ENCODE results near the gene PARD3B. TPM values are rescaled to one million over a fixed set of nuclear protein-coding genes. Genes with fewer than 3 reads are reported as not detected.

The PARD3B gene
- total and polyA plus RNA-seq, 2 of the 4 experiments (the other 2 are of a cell fraction): 3.3 to 15.6 TPM

GRCh38 chr2:204914708-204915107 is 369.4 kb downstream of the PARD3B start:
- Histone ChIP-seq H2AK5ac (ENCODE audit: low read depth, low read length) (no peak overlapping the region), H2AK9ac (replicated peaks; ENCODE audit: low read depth, low read length, poor library complexity) (no peak overlapping the region), H3K9me3 (ENCODE audit: control insufficient read depth, insufficient read depth, low read length) (no peaks in the 10 kb centered on the region), H3K18ac (ENCODE audit: low read depth, low read length) (no peak overlapping the region), H2AFZ (replicated peaks; ENCODE audit: low read length, poor library complexity) (no peak overlapping the region), H4K20me1 (ENCODE audit: insufficient read depth, low read length) (no peaks in the 10 kb centered on the region), H3K4me1 (ENCODE audit: control insufficient read depth, insufficient read depth, low read length) (no peaks in the 10 kb centered on the region), H3K79me1 (ENCODE audit: low read depth in 1 of 2, low read length in 2 of 2) (peaks cover 21 to 22% of the 10 kb centered on the region in 2 experiments), H3K9me1 (ENCODE audit: insufficient read depth, low read length) (no peaks in the 10 kb centered on the region), H3K4me2 (ENCODE audit: low read depth, low read length) (no peak overlapping the region), H2BK15ac (ENCODE audit: low read depth, low read length) (no peak overlapping the region), H2BK5ac (ENCODE audit: low read depth, low read length, poor library complexity, severe bottlenecking) (no peak overlapping the region), H4K8ac (ENCODE audit: low read depth in 2 of 2, low read length in 2 of 2) (no peak overlapping the region), H3K4ac (ENCODE audit: low read depth, low read length) (no peak overlapping the region), H3K23ac (ENCODE audit: low read depth, low read length) (no peak overlapping the region), H3K27ac (ENCODE audit: insufficient read depth, low read length) (no peak overlapping the region), H4K5ac (ENCODE audit: low read depth, low read length) (no peak overlapping the region), H2BK120ac (ENCODE audit: low read depth, low read length) (no peak overlapping the region), H2BK20ac (ENCODE audit: low read depth, low read length) (no peak overlapping the region), H3K14ac (replicated peaks; ENCODE audit: low read depth, low read length) (no peak overlapping the region), H3K27me3 (ENCODE audit: control insufficient read depth, insufficient read depth, low read length) (no peaks in the 10 kb centered on the region), H3K4me3 (ENCODE audit: insufficient read depth, low read depth, low read length) (no peak overlapping the region), H3K9ac (ENCODE audit: low read depth, low read length) (no peak overlapping the region), H3K56ac (ENCODE audit: extremely low read depth, insufficient read depth, low read length) (no peak overlapping the region), H4K91ac (ENCODE audit: insufficient read depth, low read depth, low read length) (no peak overlapping the region), H3K36me3 (ENCODE audit: control insufficient read depth, insufficient read depth, low read length) (no peaks in the 10 kb centered on the region)
- no peak for TF ChIP-seq NFE2L2 (IDR thresholded peaks at IDR 0.05; ENCODE audit: low read depth, low read length)
- TF ChIP-seq ELK1 (IDR thresholded peaks at IDR 0.05; ENCODE audit: borderline replicate concordance, low read depth, low read length): no peak
- TF ChIP-seq RCOR1 (IDR thresholded peaks at IDR 0.05; ENCODE audit: insufficient replicate concordance, low read length): no peak
- no peak for TF ChIP-seq USF2 (IDR thresholded peaks at IDR 0.05; ENCODE audit: low read depth, low read length)
- TF ChIP-seq MAZ (IDR thresholded peaks at IDR 0.05; ENCODE audit: borderline replicate concordance, low read depth, low read length): no peak
- TF ChIP-seq RFX5 (IDR thresholded peaks at IDR 0.05; ENCODE audit: low read depth, low read length): no peak
- no peak for TF ChIP-seq RAD21 (IDR thresholded peaks at IDR 0.05; ENCODE audit: low read length)
- TF ChIP-seq MXI1 (IDR thresholded peaks at IDR 0.05; ENCODE audit: borderline replicate concordance, low read depth, low read length): no peak
- TF ChIP-seq POLR2A (IDR thresholded peaks at IDR 0.05; ENCODE audit: low read depth, low read length): no peak
- TF ChIP-seq MAFK (IDR thresholded peaks at IDR 0.05; ENCODE audit: low read depth, low read length): no peak
- no peak for TF ChIP-seq BHLHE40 (IDR thresholded peaks at IDR 0.05; ENCODE audit: low read depth, low read length)
- DNase-seq (no peak), ATAC-seq (ENCODE audit: low read depth) (no peak)
- ChIA-PET CTCF (interaction anchor here (0.5 to 0.8 kb wide), 2 partner anchors 14 to 1181 kb away, joined by 3 read pairs; no protein-coding TSS in a partner anchor), POLR2A (ENCODE audit: unreplicated experiment) (no interaction called here)
- BruUV-seq (replicated peaks): no TSS peak
- in situ Hi-C loops (cut with MboI; ENCODE audit: low sequenced_read_pairs): no loop called here
- intact Hi-C loops (cut with micrococcal nuclease): no loop called here
- WGBS, 2 experiments (ENCODE audit: extremely low coverage in 2 of 2, insufficient read length in 1 of 2): no CpG with 5 or more reads among the region's 9 CpGs
- dilution Hi-C loops (cut with HindIII; ENCODE audit: low sequenced_read_pairs, unreplicated experiment): no loop called here
